ENCODE results near the gene TESPA1.

GRCh38 chr12:54959291-54960018 lies 25.1 kb downstream of the TESPA1 start:
- TF ChIP-seq CTCF (conservative IDR thresholded peaks at IDR 0.05; ENCODE audit: low read depth, low read length): no peak
- TF ChIP-seq EZH2phosphoT487 (IDR thresholded peaks at IDR 0.05; ENCODE audit: borderline replicate concordance, low read length): no peak
- no peak for TF ChIP-seq EZH2 (IDR thresholded peaks at IDR 0.05; ENCODE audit: low read length, unreplicated experiment)
